GM15510 (cell line): ENCODE results near the gene BOLA3.

Experiments used
- POLR2A ChIP-seq: IDR thresholded peaks from 3 replicates; pipeline ENCODE4 v1.6.1; 2011; ENCODE audit warnings: borderline replicate concordance; ENCODE audit not compliant: insufficient read length; ENCODE audit errors: extremely low read depth

Gene BOLA3

DNA sequence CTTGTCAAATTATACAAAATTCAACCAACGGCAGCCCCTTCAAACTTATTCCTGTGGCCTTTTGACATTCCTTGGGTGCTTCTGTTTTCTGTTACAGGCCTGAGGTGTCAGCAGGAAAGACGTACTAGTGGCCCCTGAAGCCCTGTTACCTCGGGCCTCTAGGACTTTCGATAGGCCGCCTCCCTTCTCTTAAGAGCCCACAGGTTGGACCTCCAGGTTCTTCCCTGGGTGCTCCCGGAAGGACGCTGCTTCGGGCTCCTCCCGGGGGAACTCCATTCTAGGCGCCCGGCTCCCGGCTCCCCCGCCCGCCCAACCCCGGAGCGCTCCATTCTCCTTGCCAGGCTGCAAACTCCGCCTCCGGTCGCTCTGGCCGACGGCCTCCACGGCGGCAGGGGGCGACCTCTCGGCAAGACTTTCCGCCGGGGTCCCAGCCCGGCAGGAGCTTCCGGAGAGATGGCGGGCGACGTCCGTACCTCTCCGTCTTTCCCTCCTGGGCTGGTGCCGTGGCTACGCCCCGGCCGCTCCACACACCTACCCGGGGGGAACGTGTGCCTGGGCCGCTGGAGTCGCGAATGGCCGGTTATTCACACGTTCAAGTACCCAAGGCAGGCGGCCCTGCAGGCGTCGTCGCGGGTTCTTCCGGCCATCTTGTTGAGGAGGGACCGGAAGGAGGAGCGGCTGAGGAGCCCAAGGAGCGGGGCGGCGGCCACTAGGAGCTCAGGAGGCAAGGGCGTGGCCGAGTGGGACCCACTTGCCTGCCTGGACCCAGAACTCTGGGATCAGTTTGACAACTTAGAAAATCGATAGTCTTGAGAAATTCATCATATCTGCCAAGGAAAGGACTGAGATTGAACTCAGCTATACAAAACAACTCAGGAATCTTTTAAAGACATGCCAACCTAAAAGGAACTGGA, 27.5 kb downstream of the BOLA3 start:
- TF ChIP-seq POLR2A: peak; percentile 56

DNA sequence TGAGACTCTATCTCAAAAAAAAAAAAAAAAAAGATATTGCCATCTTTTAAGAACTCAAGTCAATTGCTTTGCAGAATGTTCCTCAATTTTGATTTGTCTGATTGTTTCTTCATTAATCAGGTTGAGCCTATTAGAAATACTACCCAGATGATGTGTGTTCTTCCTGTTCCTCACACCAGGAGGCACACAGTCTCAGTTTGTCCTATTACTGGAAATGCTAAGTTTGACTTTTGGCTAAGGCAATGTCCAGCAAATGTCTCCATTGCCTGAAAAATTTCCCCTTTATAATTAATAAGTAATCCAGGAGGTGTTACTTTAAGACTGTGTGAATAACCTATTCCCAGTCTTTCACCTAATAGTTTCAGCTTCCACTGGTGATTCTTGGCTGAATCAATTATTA, 28.4 kb downstream of the BOLA3 start:
- no peak for TF ChIP-seq POLR2A

DNA sequence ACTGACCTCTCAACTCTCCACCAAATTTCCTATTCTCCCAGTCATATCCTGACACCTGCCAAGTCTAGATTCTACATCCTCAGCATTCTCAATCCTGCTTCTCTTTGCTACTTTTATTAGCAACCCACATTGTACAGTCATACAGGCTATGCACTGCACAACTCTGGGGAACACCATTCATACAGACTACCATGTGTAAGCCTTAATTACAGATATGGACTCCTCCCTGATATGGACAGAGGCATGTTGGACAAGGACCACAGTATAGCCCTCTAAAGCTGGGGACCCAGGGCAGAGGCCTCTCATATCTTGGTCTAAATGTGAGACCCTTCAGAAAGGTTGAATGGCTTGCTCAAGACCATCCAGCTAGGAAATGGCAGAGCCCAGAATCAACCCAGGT, 36.3 kb downstream of the BOLA3 start:
- TF ChIP-seq POLR2A: no peak

DNA sequence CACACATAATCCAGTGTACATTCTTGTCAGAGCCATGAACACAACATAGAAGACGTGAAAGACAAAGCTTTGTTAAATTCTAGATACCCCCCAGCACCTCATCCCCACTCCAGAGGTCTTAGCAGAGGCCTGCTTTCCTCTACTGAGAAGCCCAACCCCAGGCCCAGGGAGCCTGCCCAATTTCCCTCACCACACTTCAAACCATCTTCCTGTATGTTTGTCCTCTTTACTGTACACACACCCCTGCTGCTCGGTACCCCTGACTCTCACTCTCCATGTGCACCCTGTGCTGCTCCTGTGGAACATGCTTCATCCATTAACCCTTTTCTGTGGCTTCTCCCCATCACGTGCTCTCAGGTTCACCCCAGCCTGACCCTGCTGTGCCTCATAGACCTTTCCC, 37.2 kb downstream of the BOLA3 start:
- TF ChIP-seq POLR2A: no peak

DNA sequence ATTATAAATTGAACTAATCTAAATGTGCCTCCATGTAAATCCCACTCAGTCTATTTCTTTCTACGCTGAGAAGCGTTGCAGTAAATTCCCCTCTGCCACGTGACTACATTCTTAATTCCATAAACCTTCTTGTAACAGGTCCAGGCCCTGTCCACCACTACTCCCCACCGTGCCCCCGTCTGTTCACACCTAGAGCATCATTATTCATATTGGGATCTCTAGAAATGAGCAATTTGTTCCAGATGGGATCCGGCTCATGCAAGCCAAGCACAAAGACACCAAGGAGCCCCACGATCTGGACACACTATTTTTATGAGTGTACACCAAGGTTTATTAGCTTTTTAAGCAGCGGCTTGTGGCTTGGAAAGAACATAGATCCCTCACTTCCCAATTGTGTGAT, 38.2 kb downstream of the BOLA3 start:
- TF ChIP-seq POLR2A: no peak

DNA sequence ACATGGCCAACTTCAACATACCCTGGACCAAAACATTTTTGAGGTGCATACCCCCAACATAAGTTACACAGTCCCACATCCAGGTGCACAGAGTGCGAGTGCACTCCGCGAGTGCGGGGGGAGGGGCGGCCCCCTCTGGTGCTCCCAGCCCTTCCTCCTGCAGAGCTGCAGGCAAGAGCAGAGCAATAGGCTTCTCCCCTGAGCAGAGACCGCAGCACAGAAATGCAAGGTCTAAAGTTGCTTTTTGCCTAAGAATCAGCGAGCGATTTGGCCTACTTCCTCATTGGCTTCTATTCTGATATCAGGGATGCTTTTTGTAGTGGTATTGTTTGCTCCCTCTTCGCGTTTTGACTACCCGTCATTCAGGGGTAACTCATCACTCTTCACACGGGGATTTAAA, 40.6 kb downstream of the BOLA3 start:
- no peak for TF ChIP-seq POLR2A

DNA sequence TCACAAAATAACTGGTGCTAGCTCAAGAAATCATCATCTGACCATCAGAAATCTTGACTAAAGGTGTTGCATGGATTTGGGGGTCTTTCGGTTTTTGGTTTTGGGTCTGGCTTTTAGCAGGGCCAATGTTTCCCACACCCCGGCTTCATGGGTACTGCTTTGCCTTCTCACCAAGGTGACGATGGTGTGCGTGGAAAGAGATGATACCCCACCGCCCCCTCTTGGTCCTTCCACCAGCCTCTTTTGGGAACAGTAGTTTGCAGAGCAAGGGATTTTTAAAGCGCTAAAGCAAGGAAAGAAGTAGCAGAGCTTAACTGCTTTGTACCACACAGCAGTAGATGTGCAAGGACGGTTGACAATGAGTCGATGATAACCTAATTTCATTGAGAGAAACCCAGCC, 42.3 kb downstream of the BOLA3 start:
- no peak for TF ChIP-seq POLR2A

DNA sequence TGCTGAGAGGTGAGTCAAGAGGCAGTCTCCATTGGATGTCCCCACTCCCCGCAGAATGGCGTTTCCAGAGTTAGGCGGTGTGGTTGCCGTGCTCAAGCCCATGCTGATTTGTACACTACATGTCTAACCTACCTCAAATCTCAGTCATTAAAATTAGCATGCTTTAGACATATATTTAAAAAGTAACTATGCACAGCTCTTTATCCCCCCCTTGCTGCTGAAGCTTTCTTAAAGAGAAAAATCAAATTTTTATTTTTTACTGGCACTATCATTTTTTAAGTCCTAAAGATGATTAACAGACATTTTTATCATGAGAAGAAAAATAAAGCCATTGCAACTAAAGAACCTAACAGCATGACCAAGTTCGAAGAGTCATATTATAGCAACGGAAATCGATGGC, 42.9 kb downstream of the BOLA3 start:
- TF ChIP-seq POLR2A: no peak

DNA sequence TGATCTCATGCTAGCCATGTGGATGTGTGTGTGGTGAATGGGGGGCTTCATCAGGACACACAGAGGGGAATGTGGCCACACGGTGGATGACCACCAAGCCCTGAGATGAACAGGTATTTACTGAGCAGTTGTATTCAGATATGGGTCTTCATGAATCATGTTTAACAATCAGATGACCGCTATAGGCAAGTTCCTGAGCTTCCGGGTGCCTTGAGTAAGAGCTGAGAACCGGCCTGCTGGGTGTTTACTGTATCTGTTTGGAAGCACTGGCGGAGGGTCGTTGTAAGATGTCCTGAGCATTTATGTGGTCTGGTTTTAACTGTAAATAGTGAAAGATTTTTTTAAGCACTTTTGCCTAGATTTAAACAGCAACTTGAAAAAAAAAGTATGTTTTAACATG, 43.9 kb downstream of the BOLA3 start:
- no peak for TF ChIP-seq POLR2A

DNA sequence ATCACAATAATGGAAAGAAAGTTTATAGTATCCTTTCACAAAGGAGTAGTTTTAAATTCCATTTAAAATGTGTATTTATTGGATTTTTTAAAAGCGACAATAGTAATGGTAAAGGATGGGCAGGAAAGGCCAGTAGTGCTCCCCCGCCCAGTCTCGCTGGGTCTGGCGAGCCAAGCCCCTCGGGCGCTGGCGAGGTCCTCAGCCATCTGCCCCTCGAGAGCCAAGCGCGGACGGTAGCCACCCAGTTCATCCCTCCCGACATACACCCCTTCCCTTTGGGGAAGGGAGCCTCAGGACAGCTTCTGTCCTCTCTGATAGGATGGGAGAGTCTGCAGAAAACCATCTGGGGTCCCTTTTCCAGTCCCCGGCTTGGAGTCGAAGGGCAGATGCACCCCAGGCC, 45.2 kb downstream of the BOLA3 start:
- TF ChIP-seq POLR2A: no peak

DNA sequence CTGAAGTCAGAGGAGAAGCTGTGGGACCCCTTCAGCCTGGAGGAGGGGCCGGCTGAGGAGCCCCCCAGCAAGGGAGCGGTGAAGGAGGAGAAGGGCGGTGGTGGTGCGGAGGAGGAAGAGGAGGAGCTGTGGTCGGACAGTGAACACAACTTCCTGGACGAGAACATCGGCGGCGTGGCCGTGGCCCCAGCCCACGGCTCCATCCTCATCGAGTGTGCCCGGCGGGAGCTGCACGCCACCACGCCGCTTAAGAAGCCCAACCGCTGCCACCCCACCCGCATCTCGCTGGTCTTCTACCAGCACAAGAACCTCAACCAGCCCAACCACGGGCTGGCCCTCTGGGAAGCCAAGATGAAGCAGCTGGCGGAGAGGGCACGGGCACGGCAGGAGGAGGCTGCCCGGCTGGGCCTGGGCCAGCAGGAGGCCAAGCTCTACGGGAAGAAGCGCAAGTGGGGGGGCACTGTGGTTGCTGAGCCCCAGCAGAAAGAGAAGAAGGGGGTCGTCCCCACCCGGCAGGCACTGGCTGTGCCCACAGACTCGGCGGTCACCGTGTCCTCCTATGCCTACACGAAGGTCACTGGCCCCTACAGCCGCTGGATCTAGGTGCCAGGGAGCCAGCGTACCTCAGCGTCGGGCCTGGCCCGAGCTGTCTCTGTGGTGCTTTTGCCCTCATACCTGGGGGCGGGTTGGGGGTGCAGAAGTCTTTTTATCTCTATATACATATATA, 46.0 kb downstream of the BOLA3 start:
- TF ChIP-seq POLR2A: no peak

DNA sequence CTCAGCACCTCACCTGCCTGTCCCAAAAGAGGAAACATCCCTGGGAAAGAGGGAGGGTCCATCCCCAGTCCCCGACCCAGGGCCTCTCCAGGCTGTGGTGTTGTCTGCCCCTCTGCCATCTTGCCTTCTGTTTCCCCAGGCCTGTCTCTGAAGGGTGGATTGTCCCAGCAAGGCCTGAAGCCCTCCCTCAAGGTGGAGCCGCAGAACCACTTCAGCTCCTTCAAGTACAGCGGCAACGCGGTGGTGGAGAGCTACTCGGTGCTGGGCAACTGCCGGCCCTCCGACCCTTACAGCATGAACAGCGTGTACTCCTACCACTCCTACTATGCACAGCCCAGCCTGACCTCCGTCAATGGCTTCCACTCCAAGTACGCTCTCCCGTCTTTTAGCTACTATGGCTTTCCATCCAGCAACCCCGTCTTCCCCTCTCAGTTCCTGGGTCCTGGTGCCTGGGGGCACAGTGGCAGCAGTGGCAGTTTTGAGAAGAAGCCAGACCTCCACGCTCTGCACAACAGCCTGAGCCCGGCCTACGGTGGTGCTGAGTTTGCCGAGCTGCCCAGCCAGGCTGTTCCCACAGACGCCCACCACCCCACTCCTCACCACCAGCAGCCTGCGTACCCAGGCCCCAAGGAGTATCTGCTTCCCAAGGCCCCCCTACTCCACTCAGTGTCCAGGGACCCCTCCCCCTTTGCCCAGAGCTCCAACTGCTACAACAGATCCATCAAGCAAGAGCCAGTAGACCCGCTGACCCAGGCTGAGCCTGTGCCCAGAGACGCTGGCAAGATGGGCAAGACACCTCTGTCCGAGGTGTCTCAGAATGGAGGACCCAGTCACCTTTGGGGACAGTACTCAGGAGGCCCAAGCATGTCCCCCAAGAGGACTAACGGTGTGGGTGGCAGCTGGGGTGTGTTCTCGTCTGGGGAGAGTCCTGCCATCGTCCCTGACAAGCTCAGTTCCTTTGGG, 47.2 kb downstream of the BOLA3 start:
- TF ChIP-seq POLR2A: no peak

DNA sequence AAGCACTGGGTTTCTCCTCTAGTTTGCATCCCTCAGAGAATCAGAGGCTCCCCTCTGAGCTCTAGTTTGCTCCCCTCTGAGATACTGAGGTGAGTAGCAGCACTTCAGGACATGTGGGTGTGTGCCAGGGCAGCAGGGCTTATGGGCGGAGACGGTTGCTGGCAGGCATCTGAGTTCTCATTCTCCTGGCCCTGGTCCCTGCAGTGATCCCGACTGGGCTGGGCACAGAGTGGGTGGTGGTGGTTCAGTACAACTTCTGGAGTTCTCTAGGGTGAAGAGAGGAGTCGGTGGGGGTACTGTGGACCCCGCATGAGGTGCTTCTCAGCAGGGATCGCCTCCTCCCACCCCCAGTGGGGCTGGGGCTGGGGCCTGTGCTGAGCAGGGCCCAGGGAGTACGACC, 47.9 kb downstream of the BOLA3 start:
- TF ChIP-seq POLR2A: no peak

DNA sequence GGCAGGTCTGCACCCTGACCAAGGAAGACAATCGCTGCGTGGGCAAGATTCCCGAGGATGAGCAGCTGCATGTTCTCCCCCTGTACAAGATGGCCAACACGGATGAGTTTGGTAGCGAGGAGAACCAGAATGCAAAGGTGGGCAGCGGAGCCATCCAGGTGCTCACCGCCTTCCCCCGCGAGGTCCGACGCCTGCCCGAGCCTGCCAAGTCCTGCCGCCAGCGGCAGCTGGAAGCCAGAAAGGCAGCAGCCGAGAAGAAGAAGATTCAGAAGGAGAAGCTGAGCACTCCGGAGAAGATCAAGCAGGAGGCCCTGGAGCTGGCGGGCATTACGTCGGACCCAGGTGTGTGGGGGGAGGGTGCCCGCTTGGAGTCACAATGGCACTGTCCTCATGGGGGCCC, 48.4 kb downstream of the BOLA3 start:
- TF ChIP-seq POLR2A: no peak

DNA sequence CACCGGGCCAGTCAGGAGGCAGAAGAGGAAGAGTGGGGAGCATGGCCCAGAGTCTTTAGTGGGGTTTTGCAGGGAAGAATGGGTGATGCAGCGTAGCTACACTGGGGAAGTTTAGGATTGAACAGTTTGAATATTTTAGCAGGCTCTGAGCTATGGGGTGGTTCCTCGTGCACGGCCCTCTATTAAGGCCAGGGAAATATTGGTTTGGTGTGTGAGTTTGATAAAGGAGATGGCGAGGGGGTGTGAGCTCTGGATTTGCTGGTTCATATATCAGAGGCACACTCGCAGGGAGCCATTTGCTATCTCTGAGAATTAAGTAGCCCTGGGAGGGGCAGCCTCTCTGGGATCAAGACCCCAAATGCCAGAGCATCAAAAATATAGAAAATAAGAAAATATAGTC, 50.1 kb downstream of the BOLA3 start:
- TF ChIP-seq POLR2A: no peak
